ES-I3 (cell line): ENCODE measurements around the gene ITGB1.
"Not testable (repeated sequence)": the region's sequence is repeated elsewhere in the genome, so short reads cannot be mapped to it uniquely, and the experiment has no call there.

Experiments
- H3K36me3 ChIP-seq: 2 replicates; pipeline ENCODE4 v1.6.1; 2013; ENCODE audit warnings: mild to moderate bottlenecking, low read length, control low read depth, moderate library complexity; ENCODE audit not compliant: insufficient read depth
- H3K4me1 ChIP-seq: 2 replicates; pipeline ENCODE4 v1.6.1; 2013; ENCODE audit warnings: mild to moderate bottlenecking, control low read depth, low read length; ENCODE audit not compliant: insufficient read depth
- H3K9ac ChIP-seq: 2 replicates; pipeline ENCODE4 v1.6.1; 2013; ENCODE audit warnings: low read depth, mild to moderate bottlenecking, low read length, moderate library complexity
- H3K9me3 ChIP-seq: 2 replicates; pipeline ENCODE4 v1.6.1; 2013; ENCODE audit warnings: mild to moderate bottlenecking, low read length, moderate library complexity; ENCODE audit not compliant: control insufficient read depth, insufficient read depth

Gene ITGB1

DNA sequence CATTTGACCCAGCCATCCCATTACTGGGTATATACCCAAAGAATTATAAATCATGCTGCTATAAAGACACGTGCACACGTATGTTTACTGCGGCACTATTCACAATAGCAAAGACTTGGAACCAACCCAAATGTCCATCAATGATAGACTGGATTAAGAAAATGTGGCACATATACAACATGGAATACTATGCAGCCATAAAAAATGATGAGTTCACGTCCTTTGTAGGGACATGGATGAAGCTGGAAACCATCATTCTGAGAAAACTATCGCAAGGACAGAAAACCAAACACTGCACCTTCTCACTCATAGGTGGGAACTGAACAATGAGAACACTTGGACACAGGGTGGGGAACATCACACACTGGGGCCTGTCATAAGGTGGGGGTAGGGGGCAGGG lies 40.2 kb downstream of the ITGB1 start:
- H3K4me1 ChIP-seq, H3K9me3 ChIP-seq, H3K9ac ChIP-seq: not testable (repeated sequence)
- H3K36me3 ChIP-seq, result peaks cover 25% of the 10 kb centered on the region

DNA sequence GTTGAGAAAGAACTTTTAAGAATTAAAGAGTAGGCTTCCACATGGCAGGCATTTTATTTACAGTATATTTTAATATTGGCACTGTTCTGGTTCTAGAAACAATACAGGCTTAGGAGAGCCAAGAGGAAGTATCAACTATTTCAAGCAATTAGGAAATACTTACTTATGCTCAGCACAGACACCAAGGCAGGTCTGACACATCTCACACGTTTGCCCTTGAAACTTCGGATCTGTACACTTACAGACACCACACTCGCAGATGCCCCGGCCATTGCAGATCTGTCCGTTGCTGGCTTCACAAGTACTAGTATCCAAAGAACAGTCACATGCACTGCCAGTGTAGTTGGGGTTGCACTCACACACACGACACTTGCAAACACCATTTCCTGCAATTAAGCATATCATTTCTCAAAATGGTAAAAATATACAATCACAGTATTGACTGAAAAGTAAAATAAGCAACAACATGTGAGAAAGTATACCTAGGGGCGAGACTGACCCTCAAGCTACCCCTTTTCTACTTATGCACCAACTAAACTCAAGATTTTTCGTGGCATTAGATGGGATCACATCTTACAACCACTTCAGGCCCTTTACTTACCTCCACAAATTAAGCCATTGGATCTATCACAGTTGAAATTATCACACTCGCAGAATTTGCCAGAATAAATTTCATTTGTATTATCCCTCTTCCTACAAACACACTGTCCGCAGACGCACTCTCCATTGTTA lies 46.6 kb downstream of the ITGB1 start:
- H3K9me3 ChIP-seq, result no peaks in the 10 kb centered on the region
- H3K36me3 ChIP-seq, result peaks cover 28% of the 10 kb centered on the region
- H3K4me1 ChIP-seq, result no peaks in the 10 kb centered on the region
- H3K9ac ChIP-seq, result no peak overlapping the region

DNA sequence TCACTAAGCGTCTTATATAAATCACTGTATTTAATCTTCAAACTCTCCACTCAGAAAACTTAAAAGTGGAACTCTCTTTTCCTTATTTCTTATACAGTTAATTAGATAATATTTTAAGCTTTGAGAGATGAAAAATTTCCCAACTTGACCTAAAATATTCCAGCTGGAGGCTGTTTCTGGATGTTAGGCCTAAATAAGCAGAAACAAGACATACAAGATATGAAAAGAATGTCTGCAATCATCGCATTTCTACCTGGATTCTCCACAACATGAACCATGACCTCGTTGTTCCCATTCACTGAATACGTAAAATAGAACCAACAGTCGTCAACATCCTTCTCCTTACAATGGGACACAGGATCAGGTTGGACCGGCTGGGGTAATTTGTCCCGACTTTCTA lies 48.1 kb downstream of the ITGB1 start:
- H3K9ac ChIP-seq, H3K4me1 ChIP-seq, H3K9me3 ChIP-seq: not testable (repeated sequence)
- peaks cover 28% of the 10 kb centered on the region for H3K36me3 ChIP-seq

DNA sequence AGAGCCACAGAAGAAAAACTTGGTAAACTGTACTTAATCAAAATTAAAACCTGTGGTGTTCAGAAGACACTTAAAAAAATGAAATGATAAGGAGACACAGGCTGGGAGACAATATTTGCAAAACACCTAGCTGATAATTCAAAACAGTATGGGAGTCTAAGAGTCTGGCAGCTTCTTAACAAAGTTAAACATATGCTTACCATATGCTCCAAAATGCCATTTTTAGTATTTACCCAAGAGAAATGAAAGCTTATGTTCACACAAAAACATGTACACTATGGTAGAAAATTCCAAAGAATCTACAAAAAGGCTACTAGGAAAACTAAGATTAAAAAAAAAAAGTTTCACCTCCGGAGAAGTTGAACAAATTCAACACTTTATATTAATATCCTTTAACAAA lies 48.6 kb downstream of the ITGB1 start:
- no peaks in the 10 kb centered on the region for H3K9me3 ChIP-seq
- no peaks in the 10 kb centered on the region for H3K4me1 ChIP-seq
- no peak overlapping the region for H3K9ac ChIP-seq
- peaks cover 29% of the 10 kb centered on the region for H3K36me3 ChIP-seq

DNA sequence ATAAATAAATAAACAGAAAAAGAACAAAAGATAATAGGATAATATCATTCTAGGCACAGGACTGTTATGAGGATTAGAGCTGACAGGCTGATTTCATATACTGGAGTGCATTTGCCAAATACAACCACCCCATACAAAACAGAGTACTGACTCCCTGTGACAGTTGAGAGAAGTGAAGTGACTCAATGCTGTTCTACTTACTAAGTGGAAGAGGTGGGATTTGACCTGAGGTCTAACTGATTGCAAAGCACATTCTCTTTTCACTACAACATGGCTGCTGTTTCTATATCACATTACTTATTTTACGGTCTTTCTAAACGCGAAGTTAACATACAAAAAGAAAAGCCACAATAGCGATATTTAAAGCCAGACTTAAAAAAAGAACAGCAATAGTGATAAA lies 51.4 kb downstream of the ITGB1 start:
- Histone ChIP-seq H3K4me1 (no peaks in the 10 kb centered on the region), H3K36me3 (peaks cover 26% of the 10 kb centered on the region), H3K9me3 (no peaks in the 10 kb centered on the region), H3K9ac (no peak overlapping the region)

DNA sequence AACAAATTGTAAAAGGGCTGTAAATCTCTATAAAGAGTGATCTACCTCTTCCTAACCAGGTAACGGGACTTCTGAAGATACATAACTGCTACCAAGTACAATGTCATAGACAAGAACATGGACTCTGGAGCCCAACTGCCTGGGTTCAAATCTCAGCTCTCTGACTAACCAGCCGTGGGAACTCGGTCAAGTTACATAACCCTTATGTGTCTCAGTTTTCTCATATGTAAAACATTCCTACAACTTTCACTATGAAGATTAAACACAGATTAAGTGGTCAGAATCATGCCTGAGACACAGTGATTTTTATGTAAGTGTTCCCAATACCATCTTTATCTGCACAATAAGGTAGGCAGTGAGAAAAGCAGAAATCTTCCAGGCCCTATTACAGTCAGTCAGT lies 52.6 kb downstream of the ITGB1 start:
- Histone ChIP-seq H3K4me1 (no peaks in the 10 kb centered on the region), H3K9me3 (no peaks in the 10 kb centered on the region), H3K36me3 (peaks cover 16% of the 10 kb centered on the region), H3K9ac (no peak overlapping the region)

DNA sequence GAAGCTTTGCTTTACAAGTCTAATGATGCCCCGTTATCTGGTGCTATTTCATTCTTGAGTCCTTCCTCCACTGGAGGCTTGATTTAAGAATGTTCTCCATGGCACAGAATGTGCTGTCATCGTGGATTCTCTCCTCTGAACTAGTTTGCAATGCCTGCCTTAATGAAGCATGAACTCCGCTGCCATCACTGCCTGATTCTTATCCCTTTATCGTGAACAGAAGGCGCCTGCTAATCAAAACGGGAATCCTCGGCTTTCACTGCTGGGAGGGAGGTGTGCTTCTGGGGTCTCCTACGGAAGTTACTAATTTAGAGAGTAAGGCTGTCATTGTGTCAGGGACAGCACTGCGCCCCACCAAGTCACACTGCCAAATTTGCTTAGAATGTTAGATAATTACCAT lies 56.2 kb downstream of the ITGB1 start:
- no peak overlapping the region for H3K9ac ChIP-seq
- H3K9me3 ChIP-seq, result no peaks in the 10 kb centered on the region
- H3K4me1 ChIP-seq, result no peaks in the 10 kb centered on the region
- H3K36me3 ChIP-seq, result peaks cover 24% of the 10 kb centered on the region

DNA sequence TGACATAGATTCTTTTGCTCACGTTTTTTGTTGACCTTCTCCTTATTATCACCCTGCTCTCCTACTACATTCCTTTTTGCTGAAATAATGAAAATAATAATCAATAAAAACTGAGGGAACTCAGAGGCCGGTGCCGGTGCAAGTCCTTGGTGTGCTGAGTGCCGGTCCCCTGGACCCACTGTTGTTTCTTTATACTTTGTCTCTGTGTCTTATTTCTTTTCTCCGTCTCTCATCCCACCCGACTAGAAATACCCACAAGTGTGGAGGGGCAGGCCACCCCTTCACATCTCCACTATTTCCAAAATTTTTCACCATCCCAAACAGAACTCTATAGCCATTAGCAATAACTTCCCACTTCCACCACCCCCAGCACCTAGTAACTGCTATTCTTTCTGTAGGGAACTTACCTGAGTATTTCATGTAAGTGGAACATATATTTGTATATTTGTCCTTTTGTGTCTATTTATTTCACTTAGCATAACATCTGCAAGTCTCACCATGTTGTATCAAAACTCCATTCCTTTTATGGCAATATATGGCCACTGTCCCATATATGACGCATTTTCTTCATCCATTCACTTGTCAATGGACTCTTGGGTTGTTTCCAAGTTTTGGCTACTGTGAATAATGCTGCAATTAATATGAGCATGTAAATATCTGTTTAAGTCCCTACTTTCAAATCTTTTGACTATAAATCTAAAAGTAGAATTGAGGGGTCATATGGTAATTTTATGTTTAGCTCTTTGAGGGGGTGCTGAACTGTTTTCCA lies 62.6 kb downstream of the ITGB1 start:
- H3K9ac ChIP-seq, H3K4me1 ChIP-seq, H3K9me3 ChIP-seq: not testable (repeated sequence)
- H3K36me3 ChIP-seq, result peaks cover 26% of the 10 kb centered on the region

DNA sequence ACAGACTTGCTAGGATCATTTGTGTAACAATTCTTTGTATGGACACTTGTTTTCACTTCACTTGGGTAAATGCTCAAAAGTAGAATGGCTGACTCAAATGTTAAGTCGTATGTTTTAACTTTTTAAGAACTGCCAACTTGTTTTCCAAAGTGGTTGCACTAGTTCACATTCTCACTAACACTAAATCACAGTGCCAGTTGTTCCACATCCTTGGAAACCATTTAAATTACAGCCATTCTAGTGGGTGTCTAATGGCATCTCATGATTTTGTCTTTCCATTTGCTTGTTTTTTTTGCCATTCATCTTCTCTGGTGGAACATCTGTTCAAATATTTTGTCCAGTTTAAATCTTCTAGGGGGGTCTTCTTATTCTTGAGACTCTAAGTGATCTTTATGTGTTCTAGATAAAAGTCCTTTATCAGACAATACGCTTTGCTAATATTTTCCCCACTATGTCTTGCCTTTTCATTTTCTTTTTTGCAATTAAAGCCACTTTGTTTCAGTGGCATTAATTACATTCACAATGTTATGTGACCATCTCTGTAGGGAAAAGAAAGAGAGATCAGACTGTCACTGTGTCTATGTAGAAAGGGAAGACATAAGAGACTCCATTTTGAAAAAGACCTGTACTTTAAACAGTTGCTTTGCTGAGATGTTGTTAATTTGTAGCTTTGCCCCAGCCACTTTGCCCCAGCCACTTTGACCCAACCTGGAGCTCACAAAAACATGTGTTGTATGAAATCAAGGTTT lies 63.9 kb downstream of the ITGB1 start:
- H3K36me3 ChIP-seq, result peaks cover 26% of the 10 kb centered on the region
- no peaks in the 10 kb centered on the region; the same call in 1 of the 2 replicates for H3K4me1 ChIP-seq
- no peak overlapping the region for H3K9ac ChIP-seq
- H3K9me3 ChIP-seq, result no peaks in the 10 kb centered on the region

DNA sequence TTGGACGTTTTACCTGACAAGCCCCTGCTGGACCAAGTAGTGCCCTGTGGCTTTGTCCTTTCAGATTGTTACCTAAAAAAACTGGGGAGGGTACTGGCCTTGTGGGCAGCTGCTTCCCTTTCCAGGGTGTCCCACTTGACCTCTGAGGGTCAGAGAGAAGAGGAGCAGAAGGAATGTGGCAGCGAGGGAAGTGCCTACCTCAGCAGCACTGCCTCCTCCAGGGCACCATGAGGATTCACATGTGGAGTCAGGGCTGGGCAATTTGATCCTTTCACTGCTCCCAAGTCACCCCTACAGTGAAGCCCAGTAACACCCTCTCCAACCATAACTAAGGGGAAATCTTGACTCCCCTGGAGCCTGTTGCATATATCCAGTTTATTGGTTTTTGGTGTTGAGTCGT lies 64.6 kb downstream of the ITGB1 start:
- Histone ChIP-seq H3K36me3 (peaks cover 20% of the 10 kb centered on the region), H3K9ac (no peak overlapping the region), H3K9me3 (no peaks in the 10 kb centered on the region), H3K4me1 (no peaks in the 10 kb centered on the region; the same call in 1 of the 2 replicates)

DNA sequence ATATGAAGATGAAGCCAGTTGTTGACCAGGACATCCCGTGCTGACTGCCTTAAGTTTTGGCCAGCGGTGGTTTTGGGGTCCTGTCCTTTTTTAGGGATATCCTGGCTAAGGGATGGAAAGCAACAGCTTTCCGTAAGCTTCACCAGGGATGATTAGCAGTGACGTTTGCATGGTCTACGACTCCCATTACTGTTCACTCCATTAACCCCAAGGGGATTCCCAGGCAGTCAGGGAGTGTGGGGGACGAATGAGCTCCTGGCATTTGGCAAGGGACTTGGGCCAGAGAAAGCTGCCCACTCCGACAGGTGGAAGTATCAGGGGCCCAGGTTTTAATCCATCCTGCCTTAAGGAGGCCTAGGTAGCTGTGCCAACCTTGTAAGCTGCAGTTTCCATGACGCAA lies 66.8 kb downstream of the ITGB1 start:
- no peaks in the 10 kb centered on the region; the same call in 1 of the 2 replicates for H3K4me1 ChIP-seq
- no peaks in the 10 kb centered on the region for H3K9me3 ChIP-seq
- H3K36me3 ChIP-seq, result peaks cover 6% of the 10 kb centered on the region
- no peak overlapping the region for H3K9ac ChIP-seq

DNA sequence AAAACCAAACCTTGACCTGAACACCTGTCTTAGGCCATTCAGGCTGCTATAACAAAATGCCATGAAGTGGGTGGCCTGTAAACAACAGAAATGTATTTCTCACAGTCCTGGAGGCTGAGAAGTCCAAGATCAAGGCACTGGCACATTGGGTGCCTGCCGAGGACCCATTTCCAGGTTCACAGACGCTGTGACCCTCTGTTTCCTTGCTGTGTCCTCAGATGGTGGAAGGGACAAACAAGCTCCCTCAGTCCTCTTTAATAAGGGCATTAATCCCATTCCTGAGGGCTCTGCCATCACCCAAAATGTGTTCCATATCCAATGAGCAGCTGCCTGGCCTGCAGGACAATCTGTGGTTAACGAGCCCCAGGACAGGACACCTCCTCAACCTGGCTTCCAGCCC lies 67.6 kb downstream of the ITGB1 start:
- H3K36me3 ChIP-seq, result no peaks in the 10 kb centered on the region; the same call in 1 of the 2 replicates
- no peaks in the 10 kb centered on the region; the same call in 1 of the 2 replicates for H3K4me1 ChIP-seq
- H3K9ac ChIP-seq, result no peak overlapping the region
- no peaks in the 10 kb centered on the region for H3K9me3 ChIP-seq

DNA sequence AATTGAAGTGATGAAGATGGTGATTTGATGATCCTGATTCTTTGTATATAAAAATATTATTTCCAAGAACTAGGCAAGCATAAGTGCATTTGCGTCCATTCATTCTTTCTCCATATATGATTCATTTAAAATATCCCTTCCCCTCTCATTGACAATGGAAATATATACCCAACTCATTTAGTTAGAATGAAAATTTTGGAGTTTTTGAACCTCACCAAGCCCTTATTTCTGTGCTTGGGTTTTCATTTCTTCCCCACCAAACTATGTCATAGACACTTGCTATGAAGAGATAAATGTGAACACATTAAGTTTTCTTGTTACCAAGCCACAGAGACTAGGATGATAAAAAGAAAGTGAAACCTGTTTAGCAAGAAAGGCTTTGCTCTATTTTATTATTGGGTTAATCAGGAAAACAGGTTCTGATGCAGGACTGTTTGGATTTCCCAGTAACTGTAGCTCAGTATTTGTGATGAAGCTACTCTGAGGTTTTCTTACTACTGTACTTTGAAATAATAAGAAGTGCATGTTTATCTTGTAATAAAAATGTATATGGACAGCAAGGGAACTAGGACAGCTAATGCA lies 68.3 kb downstream of the ITGB1 start:
- Histone ChIP-seq H3K9me3 (no peaks in the 10 kb centered on the region), H3K9ac (no peak overlapping the region), H3K36me3 (no peaks in the 10 kb centered on the region; the same call in 1 of the 2 replicates), H3K4me1 (no peaks in the 10 kb centered on the region; the same call in 1 of the 2 replicates)

DNA sequence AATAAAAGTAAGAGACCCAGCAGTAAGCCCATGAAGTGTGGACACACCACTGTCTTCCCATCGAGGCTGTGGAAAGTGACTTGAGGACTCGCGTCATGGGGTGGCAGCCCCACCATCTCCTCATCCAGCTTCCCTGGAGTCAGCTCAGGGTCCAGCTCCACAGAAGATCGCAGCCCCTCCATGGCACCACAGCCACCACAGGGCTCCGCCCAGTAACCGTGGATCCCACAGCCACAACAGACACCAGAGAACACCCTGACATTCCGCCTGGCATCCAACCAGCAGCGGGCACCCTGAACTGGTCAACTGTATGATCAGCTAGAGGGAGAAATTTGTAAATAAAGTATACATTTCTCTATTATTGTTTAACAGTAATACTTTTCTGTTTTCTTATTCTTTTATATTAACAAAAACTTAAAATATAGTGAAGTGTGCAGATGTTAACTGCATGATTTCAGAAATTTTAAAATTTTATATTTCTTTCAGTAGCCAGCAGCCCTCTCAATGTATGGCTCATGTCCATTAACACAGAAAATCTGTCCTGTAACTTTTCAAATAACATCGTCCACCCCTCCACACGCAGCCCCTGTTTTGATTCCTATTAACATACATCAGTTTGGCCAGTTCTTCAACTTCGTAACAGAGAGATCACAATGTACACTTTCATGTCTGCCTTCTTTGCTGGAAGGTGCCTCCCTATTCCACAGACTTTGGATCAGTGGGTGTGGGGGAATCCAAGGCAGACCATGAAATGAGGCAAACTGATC lies 69.7 kb downstream of the ITGB1 start:
- Histone ChIP-seq H3K9me3 (no peaks in the 10 kb centered on the region), H3K9ac (no peak overlapping the region), H3K36me3 (no peaks in the 10 kb centered on the region; the same call in 1 of the 2 replicates), H3K4me1 (no peaks in the 10 kb centered on the region; the same call in 1 of the 2 replicates)
